NCI-H128 (cell line): ENCODE results near the gene S100A1.
"Not testable (repeated sequence)": the region's sequence is repeated elsewhere in the genome, so short reads cannot be mapped to it uniquely, and the experiment has no call there.

ENCODE experiments used
- DNase-seq: peaks from one replicate; lab custom pipeline; 2025; ENCODE audit not compliant: unreplicated experiment; lab: John Stamatoyannopoulos, UW

Gene S100A1

DNA sequence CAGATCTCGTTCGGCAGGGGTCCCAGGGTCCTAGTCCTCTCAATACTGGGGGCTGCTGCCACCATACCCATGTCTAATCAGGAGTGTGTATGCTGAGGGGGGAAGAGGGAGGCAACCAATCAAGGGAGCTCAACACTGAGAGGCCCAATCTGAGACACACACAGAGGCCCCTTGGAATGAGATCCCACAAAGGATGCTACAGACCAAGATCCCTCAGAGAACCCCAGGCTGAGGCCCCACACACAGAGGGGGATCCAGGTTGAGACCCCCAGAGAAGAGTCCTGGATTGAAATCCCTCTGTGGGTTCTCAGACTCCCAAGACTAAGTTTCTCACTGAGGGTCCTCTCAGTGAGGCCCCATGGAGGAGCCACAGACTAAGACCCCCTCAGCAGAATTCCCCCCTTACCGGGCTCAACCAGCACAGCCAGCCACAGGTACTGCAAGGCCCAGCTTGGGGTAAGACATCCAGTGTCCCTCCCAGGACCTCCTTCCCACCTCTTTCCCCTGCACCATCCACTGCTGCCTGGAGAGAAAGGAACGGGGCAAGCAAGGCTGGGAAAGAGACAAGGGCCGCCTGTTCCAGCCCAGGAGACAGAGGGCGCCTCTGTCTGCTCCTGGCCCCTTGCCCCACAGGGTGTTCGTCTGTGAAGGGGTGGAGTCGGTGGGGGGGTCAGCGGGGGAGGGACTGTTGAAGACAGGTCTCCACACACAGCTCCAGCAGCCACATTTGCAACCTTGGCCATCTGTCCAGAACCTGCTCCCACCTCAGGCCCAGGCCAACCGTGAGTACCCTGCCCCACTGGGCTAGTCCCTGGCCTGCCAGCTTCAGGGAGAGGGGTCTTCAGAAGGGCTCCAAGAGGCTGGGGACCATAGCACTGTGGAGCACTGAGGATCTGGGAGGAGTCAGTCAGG, at the start of gene S100A1:
Gene S100A1, plus strand, starts transcription at position 720 of the 912 bp plus-strand sequence. CDS start 2,088 bp downstream, outside the sequence.
- DNase-seq: no peak

DNA sequence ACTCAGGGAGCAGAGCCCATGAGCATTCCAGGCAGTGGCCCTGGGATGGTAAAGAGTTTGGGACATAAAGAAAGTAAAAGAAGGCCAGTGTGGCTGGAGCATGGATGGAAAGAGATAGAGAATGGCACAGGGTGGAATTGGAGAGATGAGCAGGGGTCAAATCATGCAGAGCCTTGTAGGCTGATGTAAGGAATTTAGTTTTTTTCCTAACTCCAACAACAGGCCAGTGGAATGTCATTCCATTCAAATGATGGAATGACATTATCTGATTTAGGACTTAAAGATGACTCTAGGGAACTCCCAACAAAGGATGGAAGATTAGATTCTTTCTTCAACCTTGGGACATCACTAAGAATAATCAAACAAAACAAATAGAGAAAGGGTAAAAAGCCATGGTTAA, 49.7 kb upstream of the S100A1 start:
- no peak for DNase-seq

DNA sequence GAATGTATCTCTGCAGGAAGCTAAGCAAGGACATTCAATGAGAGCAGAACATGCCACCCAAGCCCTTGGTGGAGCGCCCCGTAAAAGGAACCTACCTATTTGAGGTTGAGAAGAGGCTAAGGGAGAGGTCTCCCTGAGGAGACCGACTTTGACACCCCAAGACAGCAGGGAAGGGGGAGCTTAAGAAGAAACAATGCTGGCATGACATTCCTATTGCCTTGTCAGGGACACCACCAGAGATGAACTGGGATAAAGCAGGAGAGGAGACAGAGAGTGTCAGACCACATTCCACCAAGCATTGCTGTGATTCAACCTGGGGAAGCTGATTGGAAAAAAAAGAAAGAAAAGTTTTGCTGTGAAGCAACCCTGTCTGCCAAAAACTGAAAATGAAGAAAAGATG, 49.3 kb upstream of the S100A1 start:
- DNase-seq: no peak

DNA sequence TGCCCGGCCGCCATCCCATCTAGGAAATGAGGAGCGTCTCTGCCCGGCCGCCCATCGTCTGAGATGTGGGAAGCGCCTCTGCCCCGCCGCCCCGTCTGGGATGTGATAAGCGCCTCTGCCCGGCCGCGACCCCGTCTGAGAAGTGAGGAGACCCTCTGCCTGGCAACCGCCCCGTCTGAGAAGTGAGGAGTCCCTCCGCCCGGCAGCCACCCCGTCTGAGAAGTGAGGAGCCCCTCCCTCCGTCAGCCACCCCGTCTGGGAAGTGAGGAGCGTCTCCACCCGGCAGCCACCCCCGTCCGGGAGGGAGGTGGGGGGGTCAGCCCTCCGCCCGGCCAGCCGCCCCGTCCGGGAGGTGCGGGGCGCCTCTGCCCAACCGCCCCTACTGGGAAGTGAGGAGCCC, 45.4 kb upstream of the S100A1 start:
- not testable (repeated sequence) for DNase-seq

DNA sequence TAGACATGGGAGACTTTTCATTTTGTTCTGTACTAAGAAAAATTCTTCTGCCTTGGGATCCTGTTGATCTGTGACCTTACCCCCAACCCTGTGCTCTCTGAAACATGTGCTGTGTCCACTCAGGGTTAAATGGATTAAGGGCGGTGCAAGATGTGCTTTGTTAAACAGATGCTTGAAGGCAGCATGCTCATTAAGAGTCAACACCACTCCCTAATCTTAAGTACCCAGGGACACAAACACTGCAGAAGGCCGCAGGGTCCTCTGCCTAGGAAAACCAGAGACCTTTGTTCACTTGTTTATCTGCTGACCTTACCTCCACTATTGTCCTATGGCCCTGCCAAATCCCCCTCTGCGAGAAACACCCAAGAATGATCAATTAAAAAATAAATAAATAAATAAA, 44.7 kb upstream of the S100A1 start:
- not testable (repeated sequence) for DNase-seq

DNA sequence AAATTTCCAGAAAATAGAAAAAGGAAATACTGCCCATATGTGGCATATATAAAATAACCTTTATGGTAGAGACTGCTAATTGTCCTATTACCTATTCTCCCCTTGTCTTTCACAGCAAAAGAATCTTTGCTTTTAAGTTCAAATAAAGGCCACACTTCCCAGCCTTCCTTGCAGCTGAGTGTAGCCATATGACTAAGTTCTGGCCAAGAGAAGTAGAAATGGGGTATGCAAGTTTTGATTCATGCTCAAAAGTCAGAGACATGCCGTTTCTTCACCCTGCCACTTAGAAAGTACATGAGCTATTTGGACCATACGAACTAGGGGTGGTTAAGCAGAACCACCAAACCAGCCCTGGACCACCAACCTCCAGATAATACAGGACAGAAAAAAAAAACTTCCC, 44.3 kb upstream of the S100A1 start:
- no peak for DNase-seq

DNA sequence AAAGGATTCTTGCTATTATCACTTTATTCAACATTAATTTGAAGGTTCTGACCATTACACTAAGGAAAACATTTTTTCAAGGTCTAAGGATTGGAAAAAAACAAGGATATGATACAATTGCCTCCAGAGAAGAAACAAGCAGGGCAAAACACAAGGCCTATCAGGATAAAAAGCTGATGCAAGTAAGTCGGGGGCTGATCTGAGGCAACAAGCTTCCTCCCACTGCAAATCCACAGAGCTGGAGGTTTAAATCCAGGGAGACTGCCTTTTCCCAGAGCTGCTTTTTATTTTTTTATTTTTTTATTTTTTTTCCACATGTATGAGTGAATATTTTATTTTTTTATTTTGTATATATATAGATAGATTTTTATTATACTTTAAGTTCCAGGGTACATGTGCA, 43.2 kb upstream of the S100A1 start:
- no peak for DNase-seq

DNA sequence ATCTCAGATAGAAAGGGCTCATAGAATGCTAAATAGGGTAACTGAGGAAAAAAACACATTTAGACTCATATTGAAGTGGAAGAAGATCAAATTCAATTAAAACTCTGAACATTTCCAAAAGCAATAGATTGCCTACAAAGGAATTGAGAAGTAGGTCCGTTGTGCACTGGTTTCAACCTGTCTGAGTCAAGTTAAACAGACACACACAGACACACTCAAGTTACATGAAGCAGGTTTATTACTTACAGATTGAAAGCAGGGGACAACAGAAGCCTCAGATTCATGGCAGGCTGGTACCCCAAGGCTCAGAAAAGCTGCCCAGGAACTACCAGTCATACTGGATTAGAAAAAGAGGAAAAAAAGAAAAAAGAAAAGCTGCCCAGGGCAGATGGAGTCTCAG, 41.9 kb upstream of the S100A1 start:
- no peak for DNase-seq

DNA sequence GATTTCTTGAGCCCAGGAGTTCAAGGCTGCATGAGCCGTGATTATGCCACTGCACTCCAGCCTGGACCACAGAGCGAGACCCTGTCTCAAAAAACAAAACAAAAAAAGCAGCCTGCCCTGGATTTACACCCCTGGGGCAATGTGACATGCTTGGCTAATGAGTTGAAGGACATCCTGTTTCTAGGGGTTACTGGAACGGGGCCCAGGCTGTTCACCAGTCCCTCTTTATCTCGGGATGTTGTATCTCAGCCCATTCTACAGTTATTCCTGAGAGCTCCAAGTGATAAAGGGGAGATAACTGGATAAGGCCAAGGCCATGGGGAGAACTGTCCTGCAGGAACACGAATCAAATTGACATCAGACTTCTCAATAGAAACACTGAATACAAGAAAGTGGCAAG, 40.9 kb upstream of the S100A1 start:
- no peak for DNase-seq

DNA sequence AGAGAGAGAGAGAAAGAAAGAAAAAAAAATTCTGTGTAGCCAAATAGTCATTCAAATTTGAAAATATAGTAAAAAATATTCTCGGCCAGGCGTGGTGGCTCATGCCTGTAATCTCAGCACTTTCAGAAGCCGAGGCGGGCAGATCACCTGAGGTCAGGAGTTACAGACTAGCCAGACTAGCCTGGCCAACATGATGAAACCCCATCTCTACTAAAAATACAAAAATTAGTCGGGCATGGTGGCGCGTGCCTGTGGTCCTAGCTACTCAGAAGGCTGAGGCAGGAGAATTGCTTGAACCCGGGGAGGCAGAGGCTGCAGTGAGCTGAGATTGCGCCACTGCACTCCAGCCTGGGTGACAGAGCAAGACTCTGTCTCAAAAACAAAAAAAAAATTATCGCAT, 40.2 kb upstream of the S100A1 start:
- not testable (repeated sequence) for DNase-seq

DNA sequence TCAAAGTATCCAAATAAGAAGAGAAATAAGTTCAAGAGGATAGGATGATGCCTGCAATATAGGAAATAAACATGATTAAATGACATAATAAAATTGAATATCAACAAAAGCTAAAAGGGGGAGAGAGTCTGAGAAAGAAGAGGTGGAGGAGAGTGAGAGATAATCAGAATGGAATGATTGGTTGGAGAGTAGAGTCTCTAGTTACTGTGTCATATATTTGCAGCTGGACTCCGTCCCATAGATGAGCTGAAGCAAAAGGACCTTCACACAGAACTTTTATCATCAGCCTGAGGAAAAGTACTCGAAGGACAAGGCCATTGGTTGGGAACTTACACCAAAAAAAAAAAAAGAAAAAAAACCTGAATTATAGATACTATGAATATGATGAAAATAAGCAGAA, 39.8 kb upstream of the S100A1 start:
- no peak for DNase-seq

DNA sequence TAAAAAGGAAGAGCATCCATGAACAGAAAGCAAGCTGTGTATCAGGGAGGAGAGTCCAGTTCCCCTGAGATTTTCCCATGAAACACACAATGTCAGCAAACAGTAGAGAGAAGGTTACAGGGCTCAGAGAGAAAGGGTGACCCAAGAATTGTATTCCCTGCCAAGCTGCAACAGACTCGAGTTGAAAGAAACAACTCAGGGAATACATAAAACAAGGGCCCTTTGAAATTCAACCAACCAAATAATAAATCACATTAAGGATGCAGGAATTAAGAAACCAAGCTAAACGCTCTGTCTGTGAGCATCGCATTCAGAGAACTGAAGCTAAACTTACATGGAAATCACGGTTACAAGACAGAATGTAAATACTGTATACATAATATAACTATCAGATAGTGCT, 35.5 kb upstream of the S100A1 start:
- no peak for DNase-seq

DNA sequence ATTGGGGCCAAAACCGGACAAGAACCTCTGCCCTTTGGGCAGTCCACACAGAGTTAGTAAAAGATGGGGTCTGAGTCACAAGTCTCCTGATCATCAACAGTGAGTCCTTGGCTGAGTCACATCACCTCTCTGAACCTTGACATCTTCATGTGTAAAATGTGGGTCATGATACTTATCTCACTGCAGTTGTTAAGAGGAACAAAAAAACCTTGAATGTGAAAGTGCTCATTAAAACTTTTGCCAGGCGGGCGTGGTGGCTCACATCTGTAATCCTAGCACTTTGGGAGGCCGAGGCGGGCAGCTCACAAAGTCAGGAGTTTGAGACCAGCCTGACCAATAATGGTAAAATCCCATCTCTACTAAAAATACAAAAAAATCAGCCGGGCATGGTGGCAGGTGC, 31.0 kb upstream of the S100A1 start:
- no peak for DNase-seq

DNA sequence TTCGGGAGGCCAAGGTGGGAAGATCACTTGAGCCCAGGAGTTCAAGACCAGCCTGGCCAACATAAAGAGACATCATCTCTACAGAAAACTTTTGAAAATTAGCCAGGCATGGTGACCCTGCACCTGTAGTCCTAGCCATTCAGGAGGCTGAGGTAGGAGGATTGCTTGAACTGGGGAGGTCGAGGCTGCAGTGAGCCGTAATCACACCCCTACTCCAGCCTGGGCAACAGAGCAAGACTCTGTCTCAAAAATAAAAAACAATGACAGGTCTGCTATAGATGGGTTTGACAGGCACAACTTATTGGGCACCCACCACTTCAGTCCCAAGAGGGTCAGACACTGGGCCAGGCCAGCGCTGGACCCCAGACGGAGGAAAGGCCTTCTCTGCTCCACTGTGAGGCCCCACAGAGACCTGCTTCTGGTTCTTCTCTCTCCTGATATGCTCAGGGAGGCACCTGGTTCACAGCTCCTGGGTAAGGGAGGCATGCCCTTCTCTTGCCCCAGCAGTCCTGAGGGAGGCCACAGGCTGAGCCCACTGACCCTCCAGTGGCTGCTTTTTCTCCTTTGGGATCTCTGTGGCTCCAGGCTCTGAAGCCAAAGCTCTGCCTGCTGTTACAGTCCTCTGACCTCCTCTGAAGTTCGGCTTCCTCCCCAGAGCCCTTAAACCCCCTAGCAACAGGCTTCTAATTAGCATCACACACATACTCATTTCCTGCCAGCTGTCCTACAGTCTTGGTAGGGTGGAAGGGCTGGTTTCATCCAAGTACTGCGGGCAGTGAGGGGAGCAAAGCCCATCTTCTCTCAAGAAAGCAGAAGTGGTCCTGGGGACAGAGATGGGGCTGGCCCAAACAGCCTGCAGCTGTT, 29.7 kb upstream of the S100A1 start:
- no peak for DNase-seq

DNA sequence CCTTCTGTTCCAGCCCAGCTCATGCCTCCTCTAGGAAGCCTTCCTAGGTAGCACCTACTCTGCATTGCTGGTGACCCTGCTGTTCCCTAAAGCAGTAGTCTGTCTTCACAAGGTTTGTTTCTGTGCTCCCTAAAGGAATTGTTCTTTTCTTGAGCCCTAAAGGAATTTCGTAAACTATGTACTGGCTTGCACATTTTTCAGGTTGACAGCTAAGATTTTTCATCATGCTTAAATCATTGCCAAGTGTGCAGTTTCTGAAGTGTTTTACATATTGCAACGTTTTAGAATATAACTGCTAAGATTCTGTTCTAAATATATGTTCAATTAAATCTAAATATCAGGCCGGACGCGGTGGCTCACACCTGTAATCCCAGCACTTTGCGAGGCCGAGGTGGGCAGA, 28.4 kb upstream of the S100A1 start:
- no peak for DNase-seq

DNA sequence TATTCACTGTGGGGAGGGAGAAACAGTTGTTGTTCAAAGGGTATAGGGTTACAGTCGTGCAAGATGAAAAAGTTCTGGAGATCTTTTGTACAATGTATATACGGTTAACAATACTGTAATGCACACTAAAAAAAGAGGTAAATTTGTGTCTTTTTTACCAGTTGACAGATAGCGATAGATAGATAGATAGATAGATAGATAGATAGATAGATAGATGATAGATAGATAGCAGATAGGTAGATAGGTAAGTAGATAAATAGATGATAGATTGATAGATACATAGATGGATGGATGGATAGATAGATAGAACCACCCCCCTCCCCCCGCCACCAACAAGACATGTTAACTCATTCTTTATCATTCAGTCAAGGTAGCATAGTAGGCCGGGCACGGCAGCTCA, 25.5 kb upstream of the S100A1 start:
- DNase-seq: no peak

DNA sequence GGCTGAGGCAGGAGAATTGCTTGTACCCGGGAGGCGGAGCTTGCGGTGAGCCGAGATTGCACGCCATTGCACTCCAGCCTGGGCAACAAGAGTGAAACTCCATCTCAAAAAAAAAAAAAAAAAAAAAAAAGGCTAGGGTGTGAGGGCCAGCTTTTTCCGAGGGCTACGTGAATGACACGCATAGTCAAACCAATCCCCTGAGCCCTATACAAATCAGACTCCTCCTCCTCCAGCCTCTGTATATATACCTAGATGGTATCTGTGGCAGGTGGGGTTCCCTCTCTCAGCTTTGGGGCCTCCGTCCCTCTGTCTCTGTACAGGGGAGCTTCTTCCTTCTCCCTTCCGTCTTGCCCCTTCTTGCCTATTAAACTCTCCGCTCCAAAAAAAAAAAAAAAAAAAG, 22.0 kb upstream of the S100A1 start:
- no peak for DNase-seq

DNA sequence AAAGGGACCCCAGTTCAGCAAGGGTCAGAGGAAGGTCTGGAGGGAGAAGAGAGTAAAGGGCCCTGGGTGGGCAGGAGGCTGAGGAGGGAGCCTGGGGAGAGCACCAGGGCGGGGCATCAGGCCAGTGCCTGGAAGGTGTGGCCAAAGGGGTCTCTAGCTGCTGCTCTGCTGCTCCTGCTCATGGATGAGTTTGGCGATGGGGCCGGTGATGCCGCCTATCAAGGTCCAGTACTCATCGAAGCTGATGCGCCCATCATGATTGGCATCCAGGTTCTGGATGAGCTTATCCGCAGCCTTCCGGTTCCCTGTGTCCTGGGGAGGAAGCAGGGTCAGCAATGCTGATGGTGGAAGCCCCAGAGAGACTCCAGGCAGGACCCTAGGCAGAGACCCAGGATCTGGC, 20.9 kb upstream of the S100A1 start:
- no peak for DNase-seq

DNA sequence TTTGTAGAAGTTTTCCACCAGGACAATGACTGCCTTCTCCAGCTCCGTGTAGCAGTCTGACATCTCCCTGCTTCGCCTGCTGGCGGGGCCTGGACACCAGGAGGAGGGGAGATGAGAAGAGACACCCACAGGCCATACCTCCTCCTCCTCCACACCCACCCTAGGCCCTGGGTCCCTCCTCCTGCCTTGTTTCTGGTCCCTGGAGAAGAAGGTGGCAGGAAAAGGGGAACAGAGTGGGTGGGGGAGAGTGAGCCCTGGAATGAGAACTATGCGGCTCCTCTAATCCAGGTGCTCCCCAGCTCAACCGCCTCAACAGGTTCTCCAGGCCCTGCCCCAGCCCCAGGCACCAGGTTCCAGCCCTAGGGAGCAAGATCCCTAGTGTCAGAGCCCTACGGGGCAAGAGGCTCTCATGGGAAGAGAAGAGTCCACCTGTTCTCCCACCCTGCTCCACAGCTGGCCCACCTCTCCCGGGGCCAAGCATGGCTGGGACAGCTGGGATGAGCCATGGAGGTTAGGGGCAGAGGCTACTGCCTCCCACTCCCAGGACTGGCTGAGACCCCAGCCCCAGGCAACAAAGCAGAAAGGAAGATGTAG, 20.0 kb upstream of the S100A1 start:
- DNase-seq: no peak

DNA sequence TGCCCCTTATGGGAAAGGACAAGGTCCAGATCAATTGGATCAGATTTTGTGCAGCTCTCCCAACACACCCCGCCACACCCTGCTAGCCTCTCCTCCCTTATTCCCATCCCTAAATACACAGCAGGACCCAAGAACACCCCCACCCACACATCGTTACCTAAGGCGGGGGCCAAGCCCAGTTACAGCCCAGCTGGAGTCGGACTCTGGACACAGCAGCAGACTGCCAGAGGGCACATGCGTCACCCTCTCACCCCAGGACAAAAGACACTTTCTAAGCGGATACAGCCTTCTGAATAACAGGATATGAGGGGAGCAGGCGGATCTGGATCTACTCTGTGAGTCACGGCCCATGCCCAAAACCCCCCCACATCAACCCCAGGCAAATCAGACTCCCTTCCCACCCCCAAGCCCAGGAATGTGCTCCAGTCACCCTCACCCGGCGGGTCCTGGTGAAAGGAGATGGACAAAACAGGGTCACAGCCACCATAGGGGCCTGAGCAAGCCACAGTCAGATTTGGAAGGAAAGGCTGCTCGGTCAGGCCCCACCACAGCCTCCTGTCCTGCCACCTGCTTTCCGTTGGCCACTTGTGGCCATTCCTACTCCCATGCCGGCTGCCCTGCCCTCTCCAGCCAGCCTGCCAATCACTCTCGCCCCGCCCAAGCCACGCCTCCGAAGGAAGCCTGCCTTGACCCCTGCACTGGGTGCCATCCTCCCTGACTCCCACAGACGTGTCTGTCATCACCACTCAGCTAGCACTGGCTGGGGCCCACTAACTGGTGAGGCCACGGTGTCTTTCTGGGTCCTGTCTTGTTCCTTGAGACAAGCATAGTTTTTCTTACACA, 19.3 kb upstream of the S100A1 start:
- no peak for DNase-seq

DNA sequence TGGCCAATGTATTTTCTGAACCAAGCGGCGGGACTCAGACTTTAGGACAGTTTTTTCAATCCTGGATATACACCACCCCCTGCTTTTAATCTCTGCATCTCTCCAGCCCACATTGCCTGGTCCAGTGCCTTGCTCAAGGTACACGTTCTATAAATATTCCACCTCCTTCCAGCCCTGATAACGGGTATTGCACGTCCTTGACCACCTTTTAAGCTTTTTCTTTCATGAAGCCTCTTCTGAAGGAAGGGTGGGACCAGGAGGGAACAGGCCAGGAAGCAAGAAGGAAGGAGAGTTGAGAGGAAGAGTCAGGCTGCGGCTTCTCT, 18.7 kb upstream of the S100A1 start:
- DNase-seq: no peak
